Measurements from ENCODE around the gene ATP11A. TPM values are rescaled to one million over a fixed set of nuclear protein-coding genes. Genes with fewer than 3 reads are reported as not detected.

The ATP11A gene
- total RNA-seq, 1 experiment from 2014 or later: 65.3 TPM

GRCh38 chr13:112838038-112838841 is 148.4 kb downstream of the ATP11A start:
- Histone ChIP-seq H2BK120ac (ENCODE audit: low read depth, low read length, poor library complexity, severe bottlenecking) (no peak overlapping the region), H3K4me2 (ENCODE audit: insufficient read depth, insufficient read length, low read length) (no peak overlapping the region), H3K18ac (ENCODE audit: insufficient read length, low read depth, low read length) (no peak overlapping the region), H3K79me1 (ENCODE audit: insufficient read depth, low read depth, low read length, poor library complexity, severe bottlenecking) (no peaks in the 10 kb centered on the region), H3K27ac (ENCODE audit: insufficient read length, low read depth, low read length) (no peak overlapping the region), H4K20me1 (ENCODE audit: control insufficient read depth, insufficient read depth, insufficient read length) (no peaks in the 10 kb centered on the region), H3K23ac (ENCODE audit: insufficient read length, low read depth, low read length) (no peak overlapping the region), H3K79me2 (ENCODE audit: insufficient read depth, low read length) (no peaks in the 10 kb centered on the region; the same call in 1 of the 2 replicates), H3K14ac (ENCODE audit: insufficient read depth, low read length) (no peak overlapping the region), H3K27me3 (ENCODE audit: insufficient read depth, low read length) (no peaks in the 10 kb centered on the region), H3K4me1 (ENCODE audit: insufficient read depth, low read length) (no peaks in the 10 kb centered on the region), H2BK12ac (ENCODE audit: insufficient read length, low read depth, low read length) (no peak overlapping the region), H3K9me3 (ENCODE audit: control insufficient read depth, low read depth, low read length) (no peaks in the 10 kb centered on the region), H4K91ac (ENCODE audit: insufficient read length, low read depth, low read length) (no peak overlapping the region), H2AK5ac (ENCODE audit: insufficient read length, low read length) (no peak overlapping the region), H3T11ph (ENCODE audit: low read length) (no peak overlapping the region), H4K8ac (replicated peaks; ENCODE audit: insufficient read length, low read depth, low read length) (no peak overlapping the region), H2BK15ac (ENCODE audit: low read depth, low read length) (no peak overlapping the region), H4K5ac (ENCODE audit: insufficient read length, low read depth, low read length) (no peak overlapping the region), H3K56ac (ENCODE audit: insufficient read length, low read depth, low read length) (no peak overlapping the region), H3K23me2 (ENCODE audit: insufficient read length, low read depth, low read length, poor library complexity, severe bottlenecking) (peaks cover 3% of the 10 kb centered on the region), H3K4ac (ENCODE audit: low read depth, low read length) (no peak overlapping the region), H2BK20ac (ENCODE audit: low read depth, low read length, poor library complexity, severe bottlenecking) (no peak overlapping the region), H2AFZ (ENCODE audit: low read length) (no peak overlapping the region), H2BK5ac (ENCODE audit: insufficient read length, low read length) (no peak overlapping the region), H3K9ac (ENCODE audit: extremely low read depth, insufficient read length, low read length) (no peak overlapping the region)
- Mint-ChIP-seq H3K9me3 (no peaks in the 10 kb centered on the region), H3K36me3 (ENCODE audit: insufficient read depth in 1 of 3, low read depth in 3 of 3) (peaks cover 29 to 64% (median 63%) of the 10 kb centered on the region in 3 experiments; a peak in 6 of 7 replicates), H3K4me1 (peaks cover 4 to 8% of the 10 kb centered on the region in 2 experiments; a peak in 3 of 4 replicates), H3K27me3 (ENCODE audit: low read depth) (no peaks in the 10 kb centered on the region), H3K27ac (peak overlapping the region in 2 of 3 experiments; percentile 34 to 40; a peak in 1 of 7 replicates), H3K4me3 (no peak overlapping the region)
- WGBS (ENCODE audit: extremely low coverage, insufficient read length, low lambda C conversion rate): no CpG with 5 or more reads among the region's 35 CpGs
- no peak for DNase-seq
- TF ChIP-seq, protein P1, sequence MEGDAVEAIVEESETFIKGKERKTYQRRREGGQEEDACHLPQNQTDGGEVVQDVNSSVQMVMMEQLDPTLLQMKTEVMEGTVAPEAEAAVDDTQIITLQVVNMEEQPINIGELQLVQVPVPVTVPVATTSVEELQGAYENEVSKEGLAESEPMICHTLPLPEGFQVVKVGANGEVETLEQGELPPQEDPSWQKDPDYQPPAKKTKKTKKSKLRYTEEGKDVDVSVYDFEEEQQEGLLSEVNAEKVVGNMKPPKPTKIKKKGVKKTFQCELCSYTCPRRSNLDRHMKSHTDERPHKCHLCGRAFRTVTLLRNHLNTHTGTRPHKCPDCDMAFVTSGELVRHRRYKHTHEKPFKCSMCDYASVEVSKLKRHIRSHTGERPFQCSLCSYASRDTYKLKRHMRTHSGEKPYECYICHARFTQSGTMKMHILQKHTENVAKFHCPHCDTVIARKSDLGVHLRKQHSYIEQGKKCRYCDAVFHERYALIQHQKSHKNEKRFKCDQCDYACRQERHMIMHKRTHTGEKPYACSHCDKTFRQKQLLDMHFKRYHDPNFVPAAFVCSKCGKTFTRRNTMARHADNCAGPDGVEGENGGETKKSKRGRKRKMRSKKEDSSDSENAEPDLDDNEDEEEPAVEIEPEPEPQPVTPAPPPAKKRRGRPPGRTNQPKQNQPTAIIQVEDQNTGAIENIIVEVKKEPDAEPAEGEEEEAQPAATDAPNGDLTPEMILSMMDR (conservative IDR thresholded peaks at IDR 0.05): no peak

Data from H9 (cell line).